ENCODE measurements around the gene MSANTD3. TPM values are rescaled to one million over a fixed set of nuclear protein-coding genes. Genes with fewer than 3 reads are reported as not detected.

MSANTD3 gene
- total RNA-seq, 1 experiment from 2014 or later, result 35.7 TPM

DNA sequence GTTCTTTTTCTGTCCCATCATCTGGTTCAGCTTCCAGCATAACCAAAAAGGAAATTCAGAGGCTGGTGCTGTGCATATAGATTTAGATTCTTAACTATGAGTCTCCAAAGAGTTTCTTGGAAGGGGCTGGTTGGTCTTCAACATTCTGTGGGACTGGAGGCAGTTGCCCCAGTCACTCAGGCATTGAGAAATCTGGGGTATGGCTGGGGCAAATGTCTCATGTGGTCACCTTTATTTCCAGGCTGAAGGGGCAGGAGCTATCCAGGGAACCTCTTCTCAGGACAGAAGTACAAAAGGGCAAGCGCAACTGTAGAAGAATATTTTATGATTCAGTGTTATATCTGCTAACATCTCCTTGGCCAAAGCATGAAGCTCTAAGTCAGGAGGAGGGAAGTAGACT lies 30.6 kb downstream of the MSANTD3 start:
- no peak overlapping the region for H2BK5ac ChIP-seq (ENCODE audit: insufficient read length, low read length)

More for the DNA sequence above, 30.6 kb downstream of the MSANTD3 start:
- H3K27me3 ChIP-seq (ENCODE audit: insufficient read depth, low read length), result no peaks in the 10 kb centered on the region
- Mint-ChIP-seq H3K27ac (no peak overlapping the region), H3K9me3 (no peaks in the 10 kb centered on the region), H3K27me3 (ENCODE audit: low read depth) (no peaks in the 10 kb centered on the region), H3K36me3 (ENCODE audit: insufficient read depth in 1 of 3, low read depth in 3 of 3) (peaks cover 5 to 8% (median 6%) of the 10 kb centered on the region in 3 experiments; a peak in 5 of 7 replicates), H3K4me3 (no peak overlapping the region), H3K4me1 (peaks cover 3 to 13% of the 10 kb centered on the region in 2 experiments)
- no peak for DNase-seq
- no peaks in the 10 kb centered on the region for H3K9me3 ChIP-seq (ENCODE audit: control insufficient read depth, low read depth, low read length)
- H3K9ac ChIP-seq (ENCODE audit: extremely low read depth, insufficient read length, low read length), result no peak overlapping the region
- no peak overlapping the region for H3K27ac ChIP-seq (ENCODE audit: insufficient read length, low read depth, low read length)
- H3K23me2 ChIP-seq (ENCODE audit: insufficient read length, low read depth, low read length, poor library complexity, severe bottlenecking), result no peaks in the 10 kb centered on the region
- H3K14ac ChIP-seq (ENCODE audit: insufficient read depth, low read length), result no peak overlapping the region
- H4K91ac ChIP-seq (ENCODE audit: insufficient read length, low read depth, low read length), result no peak overlapping the region
- no peak overlapping the region for H4K5ac ChIP-seq (ENCODE audit: insufficient read length, low read depth, low read length)
- TF ChIP-seq, protein P1, sequence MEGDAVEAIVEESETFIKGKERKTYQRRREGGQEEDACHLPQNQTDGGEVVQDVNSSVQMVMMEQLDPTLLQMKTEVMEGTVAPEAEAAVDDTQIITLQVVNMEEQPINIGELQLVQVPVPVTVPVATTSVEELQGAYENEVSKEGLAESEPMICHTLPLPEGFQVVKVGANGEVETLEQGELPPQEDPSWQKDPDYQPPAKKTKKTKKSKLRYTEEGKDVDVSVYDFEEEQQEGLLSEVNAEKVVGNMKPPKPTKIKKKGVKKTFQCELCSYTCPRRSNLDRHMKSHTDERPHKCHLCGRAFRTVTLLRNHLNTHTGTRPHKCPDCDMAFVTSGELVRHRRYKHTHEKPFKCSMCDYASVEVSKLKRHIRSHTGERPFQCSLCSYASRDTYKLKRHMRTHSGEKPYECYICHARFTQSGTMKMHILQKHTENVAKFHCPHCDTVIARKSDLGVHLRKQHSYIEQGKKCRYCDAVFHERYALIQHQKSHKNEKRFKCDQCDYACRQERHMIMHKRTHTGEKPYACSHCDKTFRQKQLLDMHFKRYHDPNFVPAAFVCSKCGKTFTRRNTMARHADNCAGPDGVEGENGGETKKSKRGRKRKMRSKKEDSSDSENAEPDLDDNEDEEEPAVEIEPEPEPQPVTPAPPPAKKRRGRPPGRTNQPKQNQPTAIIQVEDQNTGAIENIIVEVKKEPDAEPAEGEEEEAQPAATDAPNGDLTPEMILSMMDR (conservative IDR thresholded peaks at IDR 0.05), result no peak
- no peak overlapping the region for H3K56ac ChIP-seq (ENCODE audit: insufficient read length, low read depth, low read length)
- no peaks in the 10 kb centered on the region for H3K79me1 ChIP-seq (ENCODE audit: insufficient read depth, low read depth, low read length, poor library complexity, severe bottlenecking)
- H3K23ac ChIP-seq (ENCODE audit: insufficient read length, low read depth, low read length), result no peak overlapping the region
- no peak overlapping the region for H2BK120ac ChIP-seq (ENCODE audit: low read depth, low read length, poor library complexity, severe bottlenecking)
- H3K18ac ChIP-seq (ENCODE audit: insufficient read length, low read depth, low read length), result no peak overlapping the region
- no CpG with 5 or more reads among the region's 1 CpG for WGBS (ENCODE audit: extremely low coverage, insufficient read length, low lambda C conversion rate)
- H2BK20ac ChIP-seq (ENCODE audit: low read depth, low read length, poor library complexity, severe bottlenecking), result no peak overlapping the region
- no peak overlapping the region for H3T11ph ChIP-seq (ENCODE audit: low read length)
- no peak overlapping the region for H3K4me2 ChIP-seq (ENCODE audit: insufficient read depth, insufficient read length, low read length)
- no peak overlapping the region for H3K4ac ChIP-seq (ENCODE audit: low read depth, low read length)
- no peak overlapping the region for H2AFZ ChIP-seq (ENCODE audit: low read length)
- no peaks in the 10 kb centered on the region for H3K79me2 ChIP-seq (ENCODE audit: insufficient read depth, low read length)
- no peak overlapping the region for H2AK5ac ChIP-seq (ENCODE audit: insufficient read length, low read length)
- H4K20me1 ChIP-seq (ENCODE audit: control insufficient read depth, insufficient read depth, insufficient read length), result no peaks in the 10 kb centered on the region
- H4K8ac ChIP-seq (replicated peaks; ENCODE audit: insufficient read length, low read depth, low read length), result no peak overlapping the region
- no peak overlapping the region for H2BK12ac ChIP-seq (ENCODE audit: insufficient read length, low read depth, low read length)
- H3K4me1 ChIP-seq (ENCODE audit: insufficient read depth, low read length), result no peaks in the 10 kb centered on the region
- H2BK15ac ChIP-seq (ENCODE audit: low read depth, low read length), result no peak overlapping the region
